Measurements from ENCODE around the gene TAL1.

TAL1 gene

DNA sequence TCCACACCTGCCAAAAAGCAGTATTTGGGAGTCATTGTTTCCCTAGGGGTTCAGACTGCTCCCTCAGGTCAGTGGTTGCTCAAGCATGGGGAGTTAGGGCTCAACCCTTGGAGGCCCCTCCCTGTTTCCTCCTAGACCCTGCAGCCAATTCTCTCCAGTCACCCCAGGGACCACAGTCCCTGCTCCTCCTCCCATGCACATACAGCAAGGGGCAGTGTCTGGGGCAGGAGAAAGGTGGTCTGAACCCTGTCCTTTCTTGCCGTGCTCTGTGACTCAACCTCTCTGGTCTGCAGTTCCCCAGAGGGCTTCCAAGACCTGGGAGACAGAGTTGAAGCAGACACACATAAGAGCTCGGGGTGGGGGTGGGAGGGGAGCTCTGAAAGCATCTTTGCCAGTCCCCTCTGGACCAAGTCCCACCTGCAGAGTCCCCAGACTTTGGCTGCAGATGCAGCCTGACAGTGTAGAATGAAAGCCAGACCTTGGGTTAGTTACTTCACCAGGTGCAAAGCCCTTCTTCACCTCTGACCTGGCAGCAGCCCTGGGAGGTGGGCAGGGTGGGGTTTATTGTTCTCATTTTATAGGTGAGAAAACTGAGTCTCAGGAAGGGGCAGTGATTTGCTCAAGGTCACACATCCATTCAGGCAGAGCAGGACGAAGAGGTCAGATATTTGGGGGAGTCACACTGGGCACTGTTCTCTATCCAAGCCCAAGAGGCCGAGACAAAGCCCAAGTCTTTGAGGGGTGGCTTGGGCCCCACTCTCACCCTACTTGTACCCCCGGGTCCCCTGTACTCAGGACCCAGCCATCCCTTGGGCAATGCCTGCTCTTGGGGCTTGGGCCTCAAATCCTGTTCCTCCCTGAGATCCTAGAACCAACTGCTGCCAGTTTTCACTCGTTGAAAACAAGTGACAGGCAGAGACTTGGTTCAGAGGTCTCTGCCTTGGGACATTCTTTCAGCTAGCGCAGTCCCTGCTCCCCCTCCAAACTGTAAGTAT, 42.9 kb downstream of the TAL1 start:
- peak overlapping the region; percentile 70 to 77 for H3K9ac ChIP-seq (ENCODE audit: low read depth in 1 of 2, low read length in 2 of 2)
- no peaks in the 10 kb centered on the region for H3K9me3 ChIP-seq (ENCODE audit: control insufficient read depth in 2 of 2, low read length in 2 of 2)
- no peaks in the 10 kb centered on the region for H3K36me3 ChIP-seq (ENCODE audit: control insufficient read depth in 2 of 2, insufficient read depth in 2 of 2, low read length in 2 of 2)
- no peaks in the 10 kb centered on the region for H3K27me3 ChIP-seq (ENCODE audit: control insufficient read depth in 2 of 2, insufficient read depth in 2 of 2, low read length in 2 of 2)
- H3K27ac ChIP-seq (ENCODE audit: low read depth in 2 of 2, low read length in 2 of 2) = peak overlapping the region; percentile 85 to 87
- peak overlapping the region; percentile 57 to 60 for H3K4me3 ChIP-seq (ENCODE audit: low read length in 2 of 2)
- peaks cover 45 to 50% of the 10 kb centered on the region in 2 donors for H3K4me1 ChIP-seq (ENCODE audit: control insufficient read depth in 2 of 2, insufficient read depth in 2 of 2, low read length in 2 of 2)

DNA sequence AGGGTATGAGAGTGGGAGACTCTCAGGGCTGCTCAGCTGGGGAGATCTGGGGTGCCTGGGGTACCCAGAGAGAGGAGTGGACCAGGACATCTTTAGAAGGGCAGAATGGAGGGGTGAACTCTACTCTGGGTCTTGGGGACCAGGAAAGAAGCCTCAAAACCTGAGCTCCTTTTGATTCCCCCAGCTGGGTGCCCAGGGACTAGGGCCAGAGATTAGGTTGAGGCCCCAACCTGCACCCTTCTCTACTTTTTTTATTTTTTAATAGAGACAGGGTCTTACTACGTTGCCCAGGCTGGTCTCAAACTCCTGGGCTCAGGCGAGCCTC, 44.1 kb downstream of the TAL1 start:
- Histone ChIP-seq H3K27me3 (ENCODE audit: control insufficient read depth in 2 of 2, insufficient read depth in 2 of 2, low read length in 2 of 2) (no peaks in the 10 kb centered on the region), H3K4me3 (ENCODE audit: low read length in 2 of 2) (no peak overlapping the region), H3K4me1 (ENCODE audit: control insufficient read depth in 2 of 2, insufficient read depth in 2 of 2, low read length in 2 of 2) (peaks cover 41 to 46% of the 10 kb centered on the region in 2 donors), H3K27ac (ENCODE audit: low read depth in 2 of 2, low read length in 2 of 2) (no peak overlapping the region), H3K9me3 (ENCODE audit: control insufficient read depth in 2 of 2, low read length in 2 of 2) (no peaks in the 10 kb centered on the region), H3K9ac (ENCODE audit: low read depth in 1 of 2, low read length in 2 of 2) (no peak overlapping the region), H3K36me3 (ENCODE audit: control insufficient read depth in 2 of 2, insufficient read depth in 2 of 2, low read length in 2 of 2) (no peaks in the 10 kb centered on the region)

DNA sequence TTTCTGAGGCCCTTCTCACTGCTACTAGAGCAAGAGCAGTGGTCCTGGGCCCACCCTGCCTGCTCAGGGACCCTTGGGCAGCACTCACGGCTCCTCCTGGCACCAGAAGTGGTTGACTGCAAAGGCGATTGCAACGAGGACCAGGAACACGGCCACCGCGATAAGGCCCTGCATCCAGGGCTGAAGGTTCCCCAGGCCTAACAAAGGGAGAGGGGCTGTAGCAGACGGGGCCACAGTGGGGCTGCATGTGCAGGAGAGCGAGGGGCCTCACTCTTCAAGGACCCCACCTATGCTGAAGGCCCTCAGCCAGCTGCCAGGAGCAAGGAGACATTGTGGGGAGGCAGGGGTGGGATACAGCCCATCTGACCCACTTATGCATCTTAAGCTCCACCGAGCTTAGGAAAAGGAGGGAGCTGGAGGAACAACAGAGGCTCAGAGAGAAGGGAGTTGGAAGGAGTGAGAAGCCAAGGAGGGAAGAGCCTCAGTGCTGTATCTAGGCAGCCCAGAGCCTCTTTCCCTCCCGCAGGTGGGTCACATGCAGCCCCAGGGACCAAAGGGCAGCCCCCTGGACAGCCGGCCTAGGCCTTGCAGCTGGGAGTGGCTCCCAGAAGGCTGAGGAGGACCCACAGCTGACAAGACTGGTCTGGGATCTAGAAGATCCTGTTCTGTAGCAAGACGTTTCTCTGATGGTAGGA, 44.6 kb downstream of the TAL1 start:
- no peak overlapping the region for H3K27ac ChIP-seq (ENCODE audit: low read depth in 2 of 2, low read length in 2 of 2)
- H3K4me1 ChIP-seq (ENCODE audit: control insufficient read depth in 2 of 2, insufficient read depth in 2 of 2, low read length in 2 of 2) = peaks cover 36 to 41% of the 10 kb centered on the region in 2 donors
- no peak overlapping the region for H3K9ac ChIP-seq (ENCODE audit: low read depth in 1 of 2, low read length in 2 of 2)

DNA sequence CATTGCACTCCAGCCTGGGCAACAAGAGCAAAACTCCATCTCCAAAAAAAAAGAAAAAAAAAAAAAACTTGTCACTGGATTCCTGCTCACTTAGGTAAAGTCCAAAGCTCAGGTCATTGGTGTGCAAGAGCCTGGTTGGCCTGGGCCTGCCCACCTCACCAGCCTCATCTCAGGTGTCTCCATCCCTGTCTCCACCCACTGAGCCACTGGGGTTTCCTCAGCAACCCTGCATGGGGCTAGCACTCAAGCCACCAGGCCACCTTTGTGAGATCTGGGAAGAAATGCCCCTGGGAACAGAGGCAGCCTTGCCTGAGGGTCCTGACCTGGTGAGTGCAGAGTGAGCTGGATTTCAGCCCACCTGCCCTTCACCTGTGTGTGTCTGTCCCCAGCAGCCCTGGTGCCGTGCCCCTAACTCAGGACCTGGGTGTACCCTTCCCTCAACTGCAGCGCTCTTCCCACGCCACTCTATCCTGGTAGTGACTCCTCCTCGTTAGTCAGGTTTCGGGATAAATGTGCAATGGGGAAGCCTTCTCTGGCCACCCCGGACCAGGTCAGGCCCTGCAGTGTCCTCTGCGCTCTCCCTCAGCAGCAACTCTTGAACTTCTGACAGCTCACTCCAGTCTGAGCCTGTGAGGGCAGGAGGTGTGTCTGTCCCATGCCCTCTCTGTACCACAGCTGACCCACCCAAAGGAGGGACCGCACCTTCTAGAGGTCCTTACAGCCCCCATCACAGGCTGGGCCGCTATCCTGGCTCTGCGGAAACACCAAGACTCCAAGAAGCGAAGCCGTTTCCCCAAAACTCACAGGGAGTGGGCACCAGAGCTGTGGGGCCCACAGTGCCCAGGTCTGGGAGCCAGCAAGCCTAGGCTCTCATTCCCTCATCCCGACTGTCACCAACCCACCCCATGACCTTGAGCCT, 45.5 kb downstream of the TAL1 start:
- Histone ChIP-seq H3K27me3 (ENCODE audit: control insufficient read depth in 2 of 2, insufficient read depth in 2 of 2, low read length in 2 of 2) (no peaks in the 10 kb centered on the region), H3K9me3 (ENCODE audit: control insufficient read depth in 2 of 2, low read length in 2 of 2) (no peaks in the 10 kb centered on the region), H3K36me3 (ENCODE audit: control insufficient read depth in 2 of 2, insufficient read depth in 2 of 2, low read length in 2 of 2) (no peaks in the 10 kb centered on the region), H3K9ac (ENCODE audit: low read depth in 1 of 2, low read length in 2 of 2) (no peak overlapping the region), H3K4me3 (ENCODE audit: low read length in 2 of 2) (no peak overlapping the region), H3K27ac (ENCODE audit: low read depth in 2 of 2, low read length in 2 of 2) (no peak overlapping the region), H3K4me1 (ENCODE audit: control insufficient read depth in 2 of 2, insufficient read depth in 2 of 2, low read length in 2 of 2) (peaks cover 28 to 32% of the 10 kb centered on the region in 2 donors)

More for the DNA sequence above, 44.6 kb downstream of the TAL1 start:
- Histone ChIP-seq H3K9me3 (ENCODE audit: control insufficient read depth in 2 of 2, low read length in 2 of 2) (no peaks in the 10 kb centered on the region), H3K4me3 (ENCODE audit: low read length in 2 of 2) (no peak overlapping the region), H3K36me3 (ENCODE audit: control insufficient read depth in 2 of 2, insufficient read depth in 2 of 2, low read length in 2 of 2) (no peaks in the 10 kb centered on the region), H3K27me3 (ENCODE audit: control insufficient read depth in 2 of 2, insufficient read depth in 2 of 2, low read length in 2 of 2) (no peaks in the 10 kb centered on the region)

DNA sequence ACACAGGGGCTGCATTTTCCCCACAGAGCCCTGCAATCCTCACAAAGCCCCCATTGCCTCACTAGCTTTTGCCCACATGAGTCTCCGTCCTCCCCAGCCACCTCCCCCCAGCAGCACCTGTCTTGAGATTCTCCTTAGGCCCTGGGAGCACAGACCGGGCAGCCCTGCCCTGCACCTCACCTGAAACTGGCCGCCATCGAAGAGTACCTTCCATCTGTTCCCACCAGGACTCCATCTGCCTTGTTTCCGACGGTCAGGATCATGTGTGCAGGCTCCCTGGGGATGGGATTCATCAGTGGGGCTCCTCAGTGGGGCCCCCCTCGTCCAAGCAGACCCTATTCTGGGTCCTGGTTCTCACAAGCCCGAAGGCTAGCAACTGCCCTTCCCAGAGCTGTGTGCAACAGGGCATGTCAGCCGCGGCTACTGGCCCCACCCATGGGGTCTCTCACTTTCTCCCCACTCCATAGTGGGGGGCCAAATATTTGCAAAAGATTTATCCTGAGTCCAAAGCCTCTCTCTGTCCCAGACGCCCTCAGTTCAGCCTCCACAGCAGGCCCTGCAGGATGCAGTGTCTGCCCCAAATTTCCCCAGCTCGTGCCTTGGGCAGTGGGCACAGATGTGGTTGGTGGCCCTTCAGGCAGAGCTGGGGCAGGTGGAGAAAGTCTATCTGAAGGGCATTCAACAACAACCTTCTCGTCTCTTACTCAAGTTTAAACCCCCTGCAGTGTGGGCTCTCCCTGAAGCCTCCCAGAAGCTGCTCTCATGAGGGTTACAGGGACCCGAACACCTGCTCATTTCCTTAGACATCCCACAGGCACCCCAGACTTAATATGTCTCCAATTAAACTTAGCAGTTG, 47.0 kb downstream of the TAL1 start:
- no peaks in the 10 kb centered on the region for H3K9me3 ChIP-seq (ENCODE audit: control insufficient read depth in 2 of 2, low read length in 2 of 2)
- H3K36me3 ChIP-seq (ENCODE audit: control insufficient read depth in 2 of 2, insufficient read depth in 2 of 2, low read length in 2 of 2) = no peaks in the 10 kb centered on the region
- no peak overlapping the region for H3K27ac ChIP-seq (ENCODE audit: low read depth in 2 of 2, low read length in 2 of 2)
- no peak overlapping the region for H3K9ac ChIP-seq (ENCODE audit: low read depth in 1 of 2, low read length in 2 of 2)
- no peaks in the 10 kb centered on the region for H3K27me3 ChIP-seq (ENCODE audit: control insufficient read depth in 2 of 2, insufficient read depth in 2 of 2, low read length in 2 of 2)
- peaks cover 17 to 24% of the 10 kb centered on the region in 2 donors for H3K4me1 ChIP-seq (ENCODE audit: control insufficient read depth in 2 of 2, insufficient read depth in 2 of 2, low read length in 2 of 2)
- no peak overlapping the region for H3K4me3 ChIP-seq (ENCODE audit: low read length in 2 of 2)

DNA sequence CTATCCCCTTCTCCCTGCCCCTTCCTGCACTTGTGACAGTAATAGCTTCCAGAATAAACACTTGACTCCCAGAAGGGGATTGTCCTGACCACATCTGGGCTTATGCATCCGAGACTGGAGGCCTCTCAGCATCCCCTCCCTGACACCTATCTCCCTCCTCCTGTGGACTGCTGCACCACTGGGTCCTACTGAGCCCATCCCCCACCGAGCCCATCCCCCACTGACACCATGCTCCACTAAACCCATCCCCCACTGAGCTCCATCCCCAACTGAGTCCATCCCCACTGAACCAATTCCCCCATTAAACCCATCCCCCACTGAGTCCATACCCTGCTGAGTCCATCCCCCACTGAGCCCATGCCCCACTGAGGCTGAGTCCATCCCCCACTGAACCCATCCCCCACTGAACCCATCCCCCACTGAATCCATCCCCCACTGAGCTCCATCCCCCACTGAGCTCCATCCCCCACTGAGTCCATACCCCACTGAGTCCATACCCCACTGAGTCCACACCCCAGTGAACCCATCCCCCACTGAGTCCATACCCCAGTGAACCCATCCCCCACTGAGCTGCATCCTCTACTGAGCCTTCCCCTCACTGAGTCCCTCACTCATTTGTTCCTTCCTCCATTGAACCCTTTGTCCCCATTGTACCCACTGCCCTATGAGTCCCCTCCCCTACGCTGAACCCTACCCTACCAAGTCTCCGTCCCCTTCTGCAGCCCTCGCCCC, 47.8 kb downstream of the TAL1 start:
- H3K4me1 ChIP-seq (ENCODE audit: control insufficient read depth in 2 of 2, insufficient read depth in 2 of 2, low read length in 2 of 2) = peaks cover 17 to 26% of the 10 kb centered on the region in 2 donors
- H3K27me3 ChIP-seq (ENCODE audit: control insufficient read depth in 2 of 2, insufficient read depth in 2 of 2, low read length in 2 of 2) = no peaks in the 10 kb centered on the region
- no peaks in the 10 kb centered on the region for H3K36me3 ChIP-seq (ENCODE audit: control insufficient read depth in 2 of 2, insufficient read depth in 2 of 2, low read length in 2 of 2)
- H3K9ac ChIP-seq (ENCODE audit: low read depth in 1 of 2, low read length in 2 of 2) = no peak overlapping the region
- H3K4me3 ChIP-seq (ENCODE audit: low read length in 2 of 2) = no peak overlapping the region
- no peaks in the 10 kb centered on the region for H3K9me3 ChIP-seq (ENCODE audit: control insufficient read depth in 2 of 2, low read length in 2 of 2)
- no peak overlapping the region for H3K27ac ChIP-seq (ENCODE audit: low read depth in 2 of 2, low read length in 2 of 2)

DNA sequence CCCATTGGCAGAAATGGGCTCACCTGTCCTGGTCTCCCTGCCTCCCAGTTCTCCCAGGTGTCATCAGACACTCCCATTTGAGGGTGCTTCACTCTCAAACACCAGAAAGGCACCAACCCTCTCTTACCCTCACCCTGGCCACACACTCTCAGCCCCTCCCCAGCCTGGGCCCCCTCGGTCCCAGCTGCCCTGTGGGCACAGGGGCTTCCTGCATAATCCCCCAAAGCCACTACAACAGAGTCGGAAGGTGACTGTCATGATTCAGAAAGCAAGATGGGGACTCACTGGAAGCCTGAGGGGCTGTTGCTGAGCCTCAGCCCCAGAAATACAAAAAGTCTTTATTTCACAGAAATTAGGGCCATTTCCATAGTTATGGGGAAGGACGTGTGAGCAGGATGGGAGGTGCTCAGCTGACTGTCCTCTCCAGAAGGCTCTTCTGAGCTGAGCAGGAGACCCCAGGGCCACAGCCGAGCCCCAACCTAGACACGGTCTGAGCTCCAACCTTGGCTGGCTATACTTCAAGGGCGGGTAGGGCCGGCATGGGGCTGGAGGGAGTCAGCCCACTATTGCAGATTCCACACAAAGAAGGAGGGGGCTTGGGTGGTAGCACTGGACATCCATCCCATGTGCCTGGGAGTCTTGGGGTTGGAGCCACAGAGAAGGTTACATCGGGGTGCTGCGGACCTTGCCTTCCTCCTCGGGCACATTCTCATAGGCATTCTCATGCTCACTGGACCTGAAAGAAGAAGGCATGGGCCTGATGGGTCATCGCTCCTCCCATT, 48.5 kb downstream of the TAL1 start:
- Histone ChIP-seq H3K9ac (ENCODE audit: low read depth in 1 of 2, low read length in 2 of 2) (no peak overlapping the region), H3K9me3 (ENCODE audit: control insufficient read depth in 2 of 2, low read length in 2 of 2) (no peaks in the 10 kb centered on the region), H3K4me1 (ENCODE audit: control insufficient read depth in 2 of 2, insufficient read depth in 2 of 2, low read length in 2 of 2) (peaks cover 9 to 23% of the 10 kb centered on the region in 2 donors), H3K36me3 (ENCODE audit: control insufficient read depth in 2 of 2, insufficient read depth in 2 of 2, low read length in 2 of 2) (no peaks in the 10 kb centered on the region), H3K27ac (ENCODE audit: low read depth in 2 of 2, low read length in 2 of 2) (no peak overlapping the region), H3K4me3 (ENCODE audit: low read length in 2 of 2) (no peak overlapping the region), H3K27me3 (ENCODE audit: control insufficient read depth in 2 of 2, insufficient read depth in 2 of 2, low read length in 2 of 2) (no peaks in the 10 kb centered on the region)

DNA sequence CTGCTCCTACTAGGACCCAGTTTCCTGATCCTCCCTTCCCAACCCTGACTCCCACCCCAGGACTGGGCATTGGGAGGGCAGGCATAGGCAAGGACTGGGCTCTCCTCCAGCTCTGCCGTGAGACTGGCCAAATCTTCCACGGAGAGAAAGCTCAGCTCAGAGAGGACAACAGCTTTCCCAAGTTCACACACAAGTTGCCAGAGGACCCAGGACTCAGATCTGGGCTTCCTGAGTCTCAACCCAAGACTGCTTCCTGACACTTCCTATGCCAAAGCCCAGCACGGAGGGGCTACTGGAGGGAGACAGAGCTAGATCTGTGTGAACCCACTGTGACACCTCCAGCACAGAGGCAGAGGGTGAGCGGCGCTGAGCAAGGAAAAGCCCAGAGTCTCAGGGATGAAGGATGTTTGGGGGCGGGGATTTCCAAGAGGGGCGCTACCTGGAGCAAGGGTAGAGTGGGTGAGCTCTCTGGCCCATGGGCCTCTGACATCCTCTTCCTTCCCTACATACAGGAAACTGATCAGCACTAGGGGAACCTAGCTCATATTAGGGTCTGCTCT, 49.3 kb downstream of the TAL1 start:
- Histone ChIP-seq H3K27ac (ENCODE audit: low read depth in 2 of 2, low read length in 2 of 2) (no peak overlapping the region), H3K27me3 (ENCODE audit: control insufficient read depth in 2 of 2, insufficient read depth in 2 of 2, low read length in 2 of 2) (no peaks in the 10 kb centered on the region), H3K9ac (ENCODE audit: low read depth in 1 of 2, low read length in 2 of 2) (no peak overlapping the region), H3K4me3 (ENCODE audit: low read length in 2 of 2) (no peak overlapping the region), H3K4me1 (ENCODE audit: control insufficient read depth in 2 of 2, insufficient read depth in 2 of 2, low read length in 2 of 2) (peaks cover 8 to 18% of the 10 kb centered on the region in 2 donors), H3K36me3 (ENCODE audit: control insufficient read depth in 2 of 2, insufficient read depth in 2 of 2, low read length in 2 of 2) (no peaks in the 10 kb centered on the region), H3K9me3 (ENCODE audit: control insufficient read depth in 2 of 2, low read length in 2 of 2) (no peaks in the 10 kb centered on the region)

Data from mucosa of rectum (tissue), 2 donors.